PFSK-1 (cell line): ENCODE data around the gene ZNF408.

Source experiments
- FOXP2 ChIP-seq: optimal IDR thresholded peaks from 2 replicates; pipeline ENCODE3; 2011; ENCODE audit warnings: borderline replicate concordance, control low read depth, inconsistent platforms; ENCODE audit not compliant: insufficient read depth; ENCODE audit errors: extremely low read length, extremely low read depth
- POLR2AphosphoS5 ChIP-seq: IDR thresholded peaks from 2 replicates; pipeline ENCODE4 v1.6.1; 2012; ENCODE audit warnings: low read depth, mild to moderate bottlenecking, control low read depth, low read length, moderate library complexity
- SIN3A ChIP-seq: IDR thresholded peaks from 2 replicates; pipeline ENCODE4 v1.6.1; 2012; ENCODE audit warnings: mild to moderate bottlenecking, low read length, moderate library complexity, borderline replicate concordance; ENCODE audit not compliant: insufficient read depth
- TAF1 ChIP-seq: IDR thresholded peaks from 2 replicates; pipeline ENCODE4 v1.6.1; 2012; ENCODE audit warnings: low read length, control low read depth, borderline replicate concordance; ENCODE audit not compliant: insufficient read depth
- TF ChIP-seq, protein P1 (sequence below), 2 experiments: IDR thresholded peaks; 2 replicates each; pipeline versions ENCODE4 v1.6.1 to v1.8.0; 2011 to 2012; ENCODE audit warnings: low read depth in 2 of 2, low read length in 2 of 2, control low read depth in 1 of 2, inconsistent platforms in 1 of 2, mild to moderate bottlenecking in 1 of 2, moderate library complexity in 1 of 2; ENCODE audit not compliant: insufficient read depth in 1 of 2

DNA sequence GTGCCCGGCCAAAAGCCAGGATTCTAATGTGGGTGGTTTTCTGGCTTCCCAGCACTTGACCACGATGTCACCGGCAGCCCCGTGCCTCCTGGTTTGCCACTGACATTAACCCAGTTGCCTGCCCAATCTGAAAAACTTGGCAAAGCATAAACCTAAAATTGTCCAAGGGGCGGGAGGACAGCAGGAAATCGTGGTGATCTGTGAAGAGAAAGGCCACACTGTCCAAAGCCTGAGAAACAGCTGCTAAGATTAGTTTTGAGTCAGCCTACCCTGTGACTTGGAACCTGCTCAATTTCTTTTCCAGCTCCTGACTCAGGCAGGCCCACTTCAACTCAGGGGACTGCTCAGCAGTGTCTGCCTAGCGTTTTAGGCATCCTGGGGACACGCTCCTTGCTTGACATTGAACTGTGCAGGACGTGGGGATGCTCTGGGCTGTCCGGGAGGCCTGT, 10.0 kb downstream of the ZNF408 start:
- TF ChIP-seq TAF1 (no peak), SIN3A (no peak), POLR2AphosphoS5 (no peak), FOXP2 (no peak)
- TF ChIP-seq, protein P1, sequence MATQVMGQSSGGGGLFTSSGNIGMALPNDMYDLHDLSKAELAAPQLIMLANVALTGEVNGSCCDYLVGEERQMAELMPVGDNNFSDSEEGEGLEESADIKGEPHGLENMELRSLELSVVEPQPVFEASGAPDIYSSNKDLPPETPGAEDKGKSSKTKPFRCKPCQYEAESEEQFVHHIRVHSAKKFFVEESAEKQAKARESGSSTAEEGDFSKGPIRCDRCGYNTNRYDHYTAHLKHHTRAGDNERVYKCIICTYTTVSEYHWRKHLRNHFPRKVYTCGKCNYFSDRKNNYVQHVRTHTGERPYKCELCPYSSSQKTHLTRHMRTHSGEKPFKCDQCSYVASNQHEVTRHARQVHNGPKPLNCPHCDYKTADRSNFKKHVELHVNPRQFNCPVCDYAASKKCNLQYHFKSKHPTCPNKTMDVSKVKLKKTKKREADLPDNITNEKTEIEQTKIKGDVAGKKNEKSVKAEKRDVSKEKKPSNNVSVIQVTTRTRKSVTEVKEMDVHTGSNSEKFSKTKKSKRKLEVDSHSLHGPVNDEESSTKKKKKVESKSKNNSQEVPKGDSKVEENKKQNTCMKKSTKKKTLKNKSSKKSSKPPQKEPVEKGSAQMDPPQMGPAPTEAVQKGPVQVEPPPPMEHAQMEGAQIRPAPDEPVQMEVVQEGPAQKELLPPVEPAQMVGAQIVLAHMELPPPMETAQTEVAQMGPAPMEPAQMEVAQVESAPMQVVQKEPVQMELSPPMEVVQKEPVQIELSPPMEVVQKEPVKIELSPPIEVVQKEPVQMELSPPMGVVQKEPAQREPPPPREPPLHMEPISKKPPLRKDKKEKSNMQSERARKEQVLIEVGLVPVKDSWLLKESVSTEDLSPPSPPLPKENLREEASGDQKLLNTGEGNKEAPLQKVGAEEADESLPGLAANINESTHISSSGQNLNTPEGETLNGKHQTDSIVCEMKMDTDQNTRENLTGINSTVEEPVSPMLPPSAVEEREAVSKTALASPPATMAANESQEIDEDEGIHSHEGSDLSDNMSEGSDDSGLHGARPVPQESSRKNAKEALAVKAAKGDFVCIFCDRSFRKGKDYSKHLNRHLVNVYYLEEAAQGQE (IDR thresholded peaks at IDR 0.05; ENCODE audit: insufficient read depth in 1 of 2, low read depth in 2 of 2, low read length in 2 of 2), result no peak
